T-helper 17 cell (primary cell): Measurements from ENCODE around the gene OR4K14. TPM values are rescaled to one million over a fixed set of nuclear protein-coding genes. Genes with fewer than 3 reads are reported as not detected.
"Not testable (repeated sequence)": the region's sequence is repeated elsewhere in the genome, so short reads cannot be mapped to it uniquely, and the experiment has no call there.

Source experiments
- ATAC-seq: fragments of 150-1000 bp; cut with Tn5 transposase; 2 replicates; pipeline ENCODE4 v1.10.0; 2021; ENCODE audit warnings: mild to moderate bottlenecking, moderate library complexity
- DNase-seq, 3 donors: peaks; one replicate each; pipeline versions ENCODE4 v3.0.0 to v3.0.0-alpha.2; 2020 to 2021
- H3K9me3 ChIP-seq: one replicate; pipeline ENCODE4 v1.7.0; 2013; ENCODE audit warnings: low read length, mild to moderate bottlenecking; ENCODE audit not compliant: control insufficient read depth, poor library complexity, severe bottlenecking
- H3K27ac Mint-ChIP-seq: one replicate; pipeline ENCODE4 v1.8.0; 2022; ENCODE audit warnings: mild to moderate bottlenecking, moderate library complexity, mixed read lengths
- H3K27me3 Mint-ChIP-seq: one replicate; pipeline ENCODE4 v1.8.0; 2022; ENCODE audit warnings: mixed read lengths
- H3K36me3 Mint-ChIP-seq: one replicate; pipeline ENCODE4 v1.8.0; 2022; ENCODE audit warnings: low read depth, mixed read lengths
- H3K4me1 Mint-ChIP-seq: one replicate; pipeline ENCODE4 v1.8.0; 2022; ENCODE audit warnings: mild to moderate bottlenecking, mixed read lengths
- H3K4me3 Mint-ChIP-seq: one replicate; pipeline ENCODE4 v1.8.0; 2022; ENCODE audit warnings: mild to moderate bottlenecking, moderate library complexity, mixed read lengths
- total RNA-seq, 4 donors: library from RNA in 2 of 4; stranded (reverse) in 2 of 4; gene quantifications; one replicate each; pipeline ENCODE4 v1.2.3 and lab custom pipeline; 2022 to 2026

OR4K14 gene
- not detected for total RNA-seq
- 0 reads per million in 2 donors for total RNA-seq (lab: John Stamatoyannopoulos, UW)

DNA sequence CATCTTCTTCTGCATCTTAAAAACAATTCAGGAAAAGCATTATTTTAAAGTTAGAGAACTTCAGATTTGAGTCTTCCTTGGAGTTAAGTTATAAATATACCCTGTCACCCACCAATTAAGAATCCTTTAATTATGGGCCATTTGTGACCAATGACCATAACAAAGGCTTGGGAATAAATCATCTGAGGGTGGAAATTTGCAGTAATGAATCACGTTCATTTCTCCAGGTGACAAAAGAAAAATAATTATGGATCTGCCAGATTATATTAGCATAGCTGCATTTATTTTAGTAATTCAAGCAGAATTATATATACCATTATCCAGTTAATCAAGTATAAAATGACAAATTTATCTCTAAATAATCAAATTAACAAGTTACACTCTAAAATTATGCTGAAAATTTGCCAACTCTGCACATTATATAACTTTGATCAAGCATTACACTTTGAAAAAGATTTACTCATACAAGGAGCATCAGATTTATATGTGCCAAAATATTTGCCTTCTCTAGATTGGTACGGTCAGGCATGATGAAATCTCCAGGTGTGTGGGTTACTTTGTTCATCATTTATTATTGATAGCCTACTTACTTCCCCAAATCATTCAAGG, at the start of gene OR4K14:
Gene OR4K14, minus strand, starts transcription at position 51 of the 609 bp plus-strand sequence. CDS start 4,114 bp downstream, outside the sequence.
- H3K4me1 Mint-ChIP-seq, result no peaks in the 10 kb centered on the region
- H3K9me3 ChIP-seq, result no peaks in the 10 kb centered on the region
- no peak within 1 kb of the TSS for H3K4me3 Mint-ChIP-seq
- no peak for DNase-seq
- ATAC-seq, result no peak
- H3K27me3 Mint-ChIP-seq, result peaks cover 9% of the 10 kb centered on the region
- no peak within 1 kb of the TSS for H3K27ac Mint-ChIP-seq
- H3K36me3 Mint-ChIP-seq, result no peaks in the 10 kb centered on the region

- Mint-ChIP-seq H3K4me3 (no peak within 1 kb of the TSS), H3K36me3 (no peaks in the 10 kb centered on the region), H3K27me3 (peaks cover 9% of the 10 kb centered on the region), H3K4me1 (peaks cover 2% of the 10 kb centered on the region), H3K27ac (no peak within 1 kb of the TSS)
- no peak for ATAC-seq
- no peak for DNase-seq
- H3K9me3 ChIP-seq, result no peaks in the 10 kb centered on the region
These were observed 40.6 kb upstream of the OR4K14 start, which contains the start of gene OR4L1 for GRCh38 chr14:20059745-20060144. TSS of gene OR4L1 (plus strand) at chr14:20060045. CDS start at chr14:20060045, 0 bp downstream.

DNA sequence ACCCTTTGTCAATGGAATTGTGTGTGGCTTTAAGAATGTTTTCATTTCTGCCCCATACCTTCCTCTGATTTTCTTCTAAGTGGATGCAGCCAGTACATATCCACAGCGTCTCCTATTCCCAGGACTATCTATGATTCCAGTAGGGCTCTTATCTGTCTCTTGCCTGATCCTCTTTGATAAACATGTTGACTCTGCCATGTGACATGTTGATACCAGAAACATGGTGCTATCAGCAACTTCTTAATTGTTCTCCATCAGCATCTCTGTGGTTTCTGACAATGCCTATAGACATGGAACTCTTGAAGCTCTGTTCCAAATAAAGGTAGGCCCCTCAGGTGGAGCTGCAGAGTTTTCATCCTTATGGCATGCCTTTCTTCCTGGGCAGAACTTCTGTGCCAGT, 29.1 kb upstream of the OR4K14 start:
- no peak overlapping the region for H3K4me3 Mint-ChIP-seq
- no peak overlapping the region for H3K27ac Mint-ChIP-seq
- H3K27me3 Mint-ChIP-seq, result peaks cover 18% of the 10 kb centered on the region
- no peaks in the 10 kb centered on the region for H3K9me3 ChIP-seq
- ATAC-seq (no peak), DNase-seq (no peak)
- H3K36me3 Mint-ChIP-seq, result peaks cover 2% of the 10 kb centered on the region
- H3K4me1 Mint-ChIP-seq, result no peaks in the 10 kb centered on the region

- H3K4me1 Mint-ChIP-seq, result no peaks in the 10 kb centered on the region
- peaks cover 8% of the 10 kb centered on the region for H3K27me3 Mint-ChIP-seq
- peaks cover 3% of the 10 kb centered on the region for H3K36me3 Mint-ChIP-seq
- H3K27ac Mint-ChIP-seq, result no peak overlapping the region
- H3K9me3 ChIP-seq, result no peaks in the 10 kb centered on the region
- ATAC-seq, result no peak
- DNase-seq, result no peak
- H3K4me3 Mint-ChIP-seq, result no peak overlapping the region
These were observed 25.1 kb upstream of the OR4K14 start for GRCh38 chr14:20044243-20044642.

DNA sequence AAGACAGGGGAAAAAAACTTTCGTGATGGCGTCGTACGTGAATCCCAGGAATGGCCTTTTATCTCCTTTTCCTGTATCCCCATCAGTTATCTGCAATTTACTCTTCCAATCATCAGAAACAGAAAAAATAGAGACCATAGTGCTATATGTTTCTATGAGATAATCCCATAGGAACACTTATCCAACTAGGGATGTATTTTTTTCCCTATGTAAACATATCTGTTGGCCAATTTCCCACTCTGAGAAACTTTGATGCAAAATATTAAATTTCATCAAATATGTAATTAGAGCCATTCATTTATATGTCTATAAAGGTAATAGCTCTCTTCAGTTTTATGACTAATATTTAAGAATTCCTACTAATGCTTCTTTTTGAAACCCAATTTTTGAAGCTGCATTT, 16.8 kb upstream of the OR4K14 start, which contains the start of gene OR4K13:
Gene OR4K13, minus strand, starts transcription at position 101 of the 400 bp plus-strand sequence. CDS start 1,280 bp downstream, outside the sequence.
- H3K9me3 ChIP-seq, result no peaks in the 10 kb centered on the region
- Mint-ChIP-seq H3K4me3 (no peak within 1 kb of the TSS), H3K4me1 (peaks cover 2% of the 10 kb centered on the region), H3K27ac (no peak within 1 kb of the TSS), H3K27me3 (no peaks in the 10 kb centered on the region), H3K36me3 (no peaks in the 10 kb centered on the region)
- ATAC-seq (no peak), DNase-seq (no peak)

DNA sequence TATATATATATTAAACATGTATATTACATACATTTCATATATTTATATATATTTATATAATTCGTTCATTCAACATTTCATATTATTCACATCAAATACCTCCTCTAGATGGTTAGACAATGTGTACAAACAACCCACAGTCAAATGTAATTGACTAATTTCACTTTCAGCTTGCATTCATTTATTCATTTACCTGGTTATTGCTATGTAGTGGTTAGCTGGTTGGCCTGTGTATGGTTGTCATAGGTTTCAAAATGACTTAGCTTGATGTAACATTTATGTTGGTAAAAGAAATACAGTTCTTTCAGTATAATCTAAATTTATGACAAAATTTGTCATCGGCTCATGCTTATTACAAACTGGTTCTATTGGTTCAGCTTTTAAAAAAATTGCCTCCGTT, 16.3 kb upstream of the OR4K14 start:
- Mint-ChIP-seq H3K4me3 (no peak overlapping the region), H3K4me1 (peaks cover 2% of the 10 kb centered on the region), H3K36me3 (no peaks in the 10 kb centered on the region), H3K27ac (no peak overlapping the region), H3K27me3 (no peaks in the 10 kb centered on the region)
- no peaks in the 10 kb centered on the region for H3K9me3 ChIP-seq
- DNase-seq (no peak), ATAC-seq (no peak)

GRCh38 chr14:20031058-20031457, 12.0 kb upstream of the OR4K14 start:
- Mint-ChIP-seq H3K4me1 (peaks cover 2% of the 10 kb centered on the region), H3K27me3 (no peaks in the 10 kb centered on the region), H3K4me3 (no peak overlapping the region), H3K27ac (no peak overlapping the region), H3K36me3 (no peaks in the 10 kb centered on the region)
- no peaks in the 10 kb centered on the region for H3K9me3 ChIP-seq
- ATAC-seq (no peak), DNase-seq (no peak)

DNA sequence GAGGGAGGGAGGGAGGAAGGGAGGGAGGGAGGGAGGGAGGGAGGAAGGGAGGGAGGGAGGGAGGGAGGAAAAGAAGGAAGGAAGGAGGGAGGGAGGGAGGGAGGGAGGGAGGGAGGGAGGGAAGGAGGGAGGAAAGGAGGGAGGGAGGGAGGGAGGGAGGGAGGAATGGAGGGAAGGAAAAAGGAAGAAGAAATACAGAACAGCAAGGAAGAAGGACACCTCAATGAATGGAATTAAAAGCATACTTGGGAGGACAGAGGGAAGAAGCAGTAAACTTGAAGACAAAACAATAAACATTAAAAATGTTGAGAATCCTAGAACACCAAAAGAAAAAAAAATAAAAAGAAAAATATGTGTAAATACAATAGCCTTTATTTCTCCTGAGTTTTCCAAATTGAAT, 11.0 kb downstream of the OR4K14 start:
- Mint-ChIP-seq H3K36me3 (peaks cover 4% of the 10 kb centered on the region), H3K27ac (no peak overlapping the region), H3K4me3 (no peak overlapping the region)

GRCh38 chr14:20002319-20002718, 16.8 kb downstream of the OR4K14 start:
- ATAC-seq, result no peak
- no peak for DNase-seq

More for the DNA sequence above, 11.0 kb downstream of the OR4K14 start:
- peaks cover 4% of the 10 kb centered on the region for H3K4me1 Mint-ChIP-seq
- DNase-seq (no peak), ATAC-seq (no peak)
- no peaks in the 10 kb centered on the region for H3K9me3 ChIP-seq
- no peaks in the 10 kb centered on the region for H3K27me3 Mint-ChIP-seq

GRCh38 chr14:20001863-20002262, 17.2 kb downstream of the OR4K14 start, which contains the start of gene OR4Q2:
TSS of gene OR4Q2 (plus strand) at chr14:20002163.
- Mint-ChIP-seq H3K27me3 (peaks cover 6% of the 10 kb centered on the region), H3K4me1 (no peaks in the 10 kb centered on the region), H3K27ac (no peak within 1 kb of the TSS), H3K36me3 (peaks cover 2% of the 10 kb centered on the region), H3K4me3 (no peak within 1 kb of the TSS)
- H3K9me3 ChIP-seq, result no peaks in the 10 kb centered on the region
- ATAC-seq (no peak), DNase-seq (no peak)

More at GRCh38 chr14:20002319-20002718, 16.8 kb downstream of the OR4K14 start:
- Mint-ChIP-seq H3K27ac (no peak overlapping the region), H3K36me3 (peaks cover 2% of the 10 kb centered on the region), H3K4me1 (no peaks in the 10 kb centered on the region), H3K4me3 (no peak overlapping the region), H3K27me3 (peaks cover 6% of the 10 kb centered on the region)
- no peaks in the 10 kb centered on the region for H3K9me3 ChIP-seq

GRCh38 chr14:19993438-19993837, 25.7 kb downstream of the OR4K14 start:
- no peak for ATAC-seq
- Mint-ChIP-seq H3K4me1 (peaks cover 3% of the 10 kb centered on the region), H3K4me3 (no peak overlapping the region), H3K27ac (no peak overlapping the region), H3K27me3 (no peaks in the 10 kb centered on the region), H3K36me3 (no peaks in the 10 kb centered on the region)
- H3K9me3 ChIP-seq, result no peaks in the 10 kb centered on the region
- no peak for DNase-seq

DNA sequence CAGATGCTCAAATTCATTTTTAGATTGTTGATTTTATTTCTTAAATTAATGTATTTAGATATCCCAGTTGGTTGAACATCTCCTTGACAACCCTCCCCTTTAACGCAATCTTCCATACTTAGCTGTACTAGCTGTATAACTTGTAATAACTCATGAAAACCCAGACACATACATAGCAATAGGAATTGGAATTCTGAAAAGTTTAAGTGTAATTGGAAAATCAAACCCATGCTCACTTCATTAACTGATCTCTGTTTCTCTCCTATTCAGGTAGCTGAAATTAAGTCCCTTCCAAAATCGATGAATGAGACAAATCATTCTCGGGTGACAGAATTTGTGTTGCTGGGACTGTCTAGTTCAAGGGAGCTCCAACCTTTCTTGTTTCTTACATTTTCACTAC, 43.8 kb downstream of the OR4K14 start, which contains the start of gene OR4K15:
Gene OR4K15, plus strand, starts transcription at position 301 of the 400 bp plus-strand sequence. Its CDS starts 0 bp downstream, at position 301.
- H3K4me1 Mint-ChIP-seq, result peaks cover 16% of the 10 kb centered on the region
- peak within 1 kb of the TSS; percentile 22 for H3K4me3 Mint-ChIP-seq
- ATAC-seq (no peak), DNase-seq (no peak)
- H3K27me3 Mint-ChIP-seq, result no peaks in the 10 kb centered on the region
- peaks cover 2% of the 10 kb centered on the region for H3K36me3 Mint-ChIP-seq
- H3K9me3 ChIP-seq, result no peaks in the 10 kb centered on the region
- no peak within 1 kb of the TSS for H3K27ac Mint-ChIP-seq

- Mint-ChIP-seq H3K4me3 (peak overlapping the region; percentile 22), H3K4me1 (peaks cover 16% of the 10 kb centered on the region), H3K36me3 (peaks cover 2% of the 10 kb centered on the region), H3K27me3 (no peaks in the 10 kb centered on the region), H3K27ac (no peak overlapping the region)
- DNase-seq (peak in 1 of 3 donors; percentile 11), ATAC-seq (peak; percentile 99)
- H3K9me3 ChIP-seq, result no peaks in the 10 kb centered on the region
These were observed 44.3 kb downstream of the OR4K14 start for GRCh38 chr14:19974844-19975243.

- not testable (repeated sequence) for ATAC-seq, H3K27ac Mint-ChIP-seq, H3K27me3 Mint-ChIP-seq, H3K4me3 Mint-ChIP-seq, H3K9me3 ChIP-seq, H3K36me3 Mint-ChIP-seq, DNase-seq
- peaks cover 15% of the 10 kb centered on the region for H3K4me1 Mint-ChIP-seq
These were observed 49.4 kb downstream of the OR4K14 start for GRCh38 chr14:19969735-19970134.
